Stimulated activated CD4-positive, alpha-beta T cell treated with anti-CD3 and anti-CD28 coated beads, Interleukin-4, amount 100 ng/mL, for 4 hours (primary cell): ENCODE data around the gene CRELD2.

Experiments
- DNase-seq, 2 experiments: peaks; one replicate each; pipeline ENCODE4 v3.0.0-alpha.2; 2020

The CRELD2 gene

GRCh38 chr22:49933236-49934159 is 15.1 kb downstream of the CRELD2 start:
- DNase-seq, result no peak

DNA sequence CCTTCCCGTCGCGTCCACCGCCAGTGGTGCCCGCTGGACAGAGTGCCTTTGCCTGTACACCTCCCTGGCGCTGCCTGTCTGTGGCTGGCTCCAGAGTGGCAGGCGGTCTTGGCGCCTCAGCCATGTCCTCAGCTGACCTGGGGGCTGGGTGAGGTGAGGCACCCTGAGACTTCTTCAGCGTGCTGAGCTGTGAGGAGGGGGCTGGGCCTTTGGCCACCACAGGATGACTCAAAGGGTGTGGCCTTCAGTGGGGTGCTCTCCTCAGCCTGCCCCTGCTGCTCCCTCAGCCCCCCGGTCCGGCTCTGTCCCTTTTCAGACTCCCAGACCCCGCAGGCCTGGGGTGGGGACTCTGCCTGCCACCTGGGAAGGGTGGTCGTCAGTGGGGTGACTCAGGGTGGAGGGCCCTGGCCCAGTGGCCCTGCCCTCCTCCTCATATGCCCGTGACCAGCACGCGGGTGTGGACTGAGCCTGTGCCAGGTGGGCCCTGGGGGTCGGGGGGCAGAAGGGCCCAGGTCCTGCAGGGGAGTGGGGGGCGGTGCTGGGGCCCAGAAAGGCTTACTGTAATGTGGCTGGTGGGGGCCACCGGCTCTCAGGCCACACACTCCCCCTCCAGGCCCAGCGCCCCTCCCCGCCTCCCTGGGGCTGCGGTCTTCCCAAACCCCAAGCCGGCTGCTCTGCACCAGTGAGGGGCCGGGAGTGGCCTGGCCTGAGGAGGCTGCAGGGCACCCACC is 15.9 kb downstream of the CRELD2 start:
- DNase-seq, result peak in 1 of 2 experiments; percentile 34

DNA sequence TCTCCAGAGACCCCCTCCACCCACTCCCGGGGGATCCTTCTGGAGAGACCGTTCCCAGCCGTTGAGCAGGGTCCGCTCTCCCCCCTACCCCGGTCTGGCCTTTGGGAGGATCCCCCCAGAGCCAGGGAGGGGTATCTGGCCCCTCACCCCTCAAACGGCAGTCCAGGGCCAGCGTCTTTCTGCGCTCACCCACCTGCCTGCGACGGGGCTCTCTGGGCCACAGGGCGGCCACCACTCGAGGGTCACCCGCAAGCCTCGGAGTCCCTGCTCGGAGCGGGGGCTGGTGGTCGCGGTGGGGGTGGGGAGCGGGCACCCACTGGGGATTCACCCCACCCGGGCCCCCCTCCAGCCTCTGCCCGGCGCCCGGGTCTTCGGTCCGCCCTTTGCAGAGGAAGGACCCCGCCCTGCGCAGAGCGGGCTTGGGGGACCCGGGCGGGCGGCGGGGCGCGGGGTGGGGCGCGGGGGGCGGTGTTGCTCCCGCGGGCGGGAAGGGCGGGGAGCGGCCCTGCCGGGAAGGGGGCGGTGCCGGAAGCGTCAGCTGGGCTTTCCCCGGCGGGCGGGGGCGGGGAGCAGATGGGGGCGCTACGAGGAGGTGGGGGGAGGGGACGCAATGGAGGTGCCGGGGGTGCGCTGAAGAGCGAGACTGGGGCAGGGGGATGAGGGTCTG is 16.6 kb downstream of the CRELD2 start:
- DNase-seq, result peak; percentile 90 to 92

- DNase-seq, result peak in 1 of 2 experiments; percentile 53
These were observed 17.1 kb downstream of the CRELD2 start for GRCh38 chr22:49935561-49935960.

DNA sequence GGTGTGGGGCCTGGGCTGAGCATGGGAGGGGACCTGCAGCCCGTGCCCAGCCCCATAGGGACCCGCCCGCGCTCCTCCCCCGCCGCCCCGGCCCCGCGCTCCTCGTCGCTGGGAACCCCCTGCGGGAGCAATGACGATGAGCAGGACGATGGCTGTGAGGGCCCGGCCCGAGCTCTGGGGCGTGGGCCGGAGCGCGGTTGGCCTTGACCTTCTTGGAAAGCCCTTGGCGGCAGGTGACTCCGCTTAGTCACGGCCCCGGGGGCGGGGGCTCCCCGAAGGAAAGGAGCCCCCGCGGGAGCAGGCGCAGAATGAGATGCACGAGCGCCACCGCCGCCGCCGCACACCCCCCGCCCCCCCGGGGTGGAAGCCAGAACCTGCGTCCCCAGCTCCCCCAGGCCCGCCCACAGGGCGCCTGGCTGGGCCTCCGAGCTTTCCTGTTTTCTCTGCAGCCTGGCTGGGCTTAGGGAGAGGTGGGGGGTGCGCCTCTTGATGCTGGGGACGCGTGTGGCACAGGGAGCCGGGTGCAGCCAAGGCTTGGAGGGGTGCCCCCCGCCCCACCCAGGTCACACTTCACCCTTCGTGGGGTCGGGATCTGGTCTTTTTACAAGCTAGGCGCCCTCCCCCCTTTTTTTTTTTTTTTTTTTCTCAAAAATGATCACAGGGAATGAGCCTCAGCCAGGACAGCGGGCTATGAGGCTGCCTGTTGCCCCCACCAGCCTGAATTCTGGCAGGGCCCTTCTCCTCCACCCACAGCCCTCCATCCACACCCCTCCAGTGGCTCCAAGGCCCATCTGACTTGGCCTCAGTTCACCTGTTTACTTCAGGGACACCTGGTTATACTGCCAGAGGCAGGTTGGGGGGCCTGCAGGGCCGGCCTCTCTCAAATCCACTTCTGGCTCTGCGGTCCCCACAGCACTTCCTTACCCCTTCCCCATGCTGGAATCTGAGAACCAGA is 17.9 kb downstream of the CRELD2 start:
- DNase-seq, result peak; percentile 96 to 99

DNA sequence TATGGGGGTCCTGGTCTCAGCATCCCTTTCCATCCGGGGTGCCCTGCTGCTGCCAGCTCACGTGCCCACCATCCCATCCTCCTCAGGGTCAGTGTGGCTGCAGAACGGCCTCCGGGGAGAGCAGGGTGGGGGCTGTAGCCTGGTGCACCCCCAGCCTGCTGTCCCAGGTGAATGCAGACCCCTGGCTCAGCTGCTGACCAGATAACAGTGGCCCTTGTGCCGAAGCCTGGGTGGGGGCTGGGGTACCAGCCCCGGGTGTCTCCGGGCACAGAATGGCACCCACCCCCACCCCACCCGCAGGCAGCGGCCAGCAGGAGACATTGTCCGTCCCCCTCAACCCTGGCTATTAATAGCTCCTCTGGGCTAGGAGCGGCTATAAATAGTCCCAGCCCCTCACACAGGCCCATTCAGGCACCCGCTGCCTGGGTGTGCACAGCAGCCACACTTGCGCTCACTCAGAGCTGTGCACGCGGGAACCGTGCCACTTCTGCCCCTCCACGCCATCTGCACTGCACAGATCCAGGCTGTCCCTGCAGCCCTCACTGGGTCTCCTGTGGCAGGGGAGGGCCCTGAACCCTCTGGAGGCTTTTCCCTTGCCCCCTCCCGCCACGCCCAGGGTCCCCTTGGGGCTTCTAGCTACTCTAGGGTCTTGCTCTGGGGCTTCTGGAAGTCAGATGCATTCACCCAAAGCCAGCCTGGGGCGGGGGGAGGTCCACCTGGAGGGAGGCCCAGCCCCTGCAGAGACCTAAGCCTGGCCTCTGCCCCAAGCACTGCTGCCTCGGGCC is 18.7 kb downstream of the CRELD2 start:
- DNase-seq, result no peak

DNA sequence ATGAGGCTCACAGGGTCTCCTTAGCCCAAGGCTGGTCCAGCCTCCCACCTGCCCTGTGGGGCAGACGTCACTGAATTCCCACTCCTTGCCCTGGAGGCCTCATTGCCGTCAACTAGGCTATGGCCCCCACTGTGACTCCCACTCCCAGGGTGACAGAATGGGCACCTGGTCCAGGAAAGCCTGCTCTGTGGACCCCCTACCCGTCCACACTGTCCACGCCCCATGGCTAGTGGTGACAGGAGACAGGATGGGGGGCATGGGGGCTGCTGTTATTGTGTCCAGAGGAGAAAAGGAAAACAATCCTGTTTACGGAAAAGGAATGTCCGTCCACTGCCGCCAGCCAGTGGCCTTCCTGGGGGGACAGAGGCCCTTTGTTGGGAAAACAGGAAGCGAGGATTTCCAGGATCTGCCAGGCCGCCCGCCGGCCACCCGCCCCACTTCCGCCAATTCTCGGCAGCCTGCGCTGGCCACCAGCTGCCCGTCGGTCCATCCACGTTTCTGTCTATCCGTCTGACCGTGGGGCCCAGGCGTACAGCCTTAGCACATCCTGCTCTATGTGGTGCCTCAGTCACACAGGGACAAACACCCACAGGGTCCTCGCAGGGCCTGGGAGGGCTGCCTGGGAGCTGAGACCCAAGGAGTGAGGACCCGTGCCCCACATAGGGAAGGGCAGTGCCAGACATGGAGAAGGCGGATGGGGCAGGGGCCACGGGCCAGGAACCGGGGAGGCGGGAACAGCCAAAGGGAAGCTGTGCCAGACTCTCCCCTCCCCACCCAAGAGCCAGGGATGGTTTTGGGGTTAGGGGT is 19.5 kb downstream of the CRELD2 start:
- no peak for DNase-seq

- DNase-seq, result no peak
These were observed 20.2 kb downstream of the CRELD2 start for GRCh38 chr22:49938565-49939136.

GRCh38 chr22:49941507-49942316 is 23.3 kb downstream of the CRELD2 start:
- no peak for DNase-seq

- no peak for DNase-seq
These were observed 24.4 kb downstream of the CRELD2 start for GRCh38 chr22:49942565-49943404.

DNA sequence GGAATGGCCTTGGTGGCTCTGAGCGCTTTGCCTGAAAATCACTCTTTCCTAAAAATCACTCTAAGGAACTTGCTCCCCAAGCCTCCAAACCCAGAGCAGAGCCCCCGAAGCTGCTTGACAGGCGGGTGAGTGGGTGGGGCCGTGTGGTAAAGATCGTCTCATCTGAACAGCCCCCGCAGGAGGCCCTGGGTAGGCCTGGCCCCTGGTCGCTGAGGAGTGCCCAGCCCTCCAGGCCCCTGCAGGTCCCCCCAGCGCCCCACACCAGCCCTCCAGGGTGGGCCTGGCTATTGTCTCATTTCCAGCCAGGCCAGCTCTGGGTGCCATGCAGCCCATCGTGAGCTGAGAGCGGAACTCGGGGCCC is 25.0 kb downstream of the CRELD2 start:
- DNase-seq, result no peak

- DNase-seq, result no peak
These were observed 25.5 kb downstream of the CRELD2 start for GRCh38 chr22:49943771-49944398.

- no peak for DNase-seq
These were observed 26.0 kb downstream of the CRELD2 start for GRCh38 chr22:49944399-49944891.

- DNase-seq, result peak; percentile 23 to 59
These were observed 26.8 kb downstream of the CRELD2 start for GRCh38 chr22:49945042-49945794.

DNA sequence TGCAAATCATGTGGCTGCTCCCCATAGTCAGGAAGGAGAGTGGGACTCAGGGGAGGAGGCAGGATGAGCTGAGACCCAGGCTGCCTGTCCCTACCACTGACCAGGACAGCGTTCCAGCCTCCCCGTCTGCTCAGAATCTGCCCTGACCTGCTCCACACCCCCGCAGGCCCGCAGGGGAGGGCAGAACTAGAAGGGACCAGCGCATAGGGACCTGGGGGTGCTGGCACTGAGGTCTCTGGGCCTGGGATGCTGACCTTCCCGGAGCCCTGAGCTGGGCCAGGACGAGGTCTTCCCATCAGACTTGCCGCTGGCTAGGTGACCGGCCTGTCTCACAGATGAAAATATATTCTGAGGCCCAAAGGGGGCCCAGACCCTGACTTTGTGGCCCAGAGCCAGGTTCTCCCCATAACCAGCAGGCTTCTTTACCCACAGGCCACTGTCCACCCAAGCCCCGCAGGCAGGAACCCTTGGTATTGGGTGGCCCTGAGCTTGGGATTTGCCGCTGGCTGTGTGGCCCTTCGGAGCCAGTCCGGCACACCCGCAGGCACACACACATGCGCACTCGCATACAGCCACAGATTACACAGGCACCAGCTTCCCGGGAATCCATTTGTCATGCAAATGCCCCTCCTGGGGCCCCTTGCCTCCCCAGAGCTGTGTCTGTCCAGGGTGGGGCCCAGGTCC is 28.3 kb downstream of the CRELD2 start:
- DNase-seq, result no peak

GRCh38 chr22:49947296-49947622 is 28.8 kb downstream of the CRELD2 start:
- DNase-seq, result no peak
